Measurements from ENCODE around the gene HP1BP3. TPM values are rescaled to one million over a fixed set of nuclear protein-coding genes. Genes with fewer than 3 reads are reported as not detected.

Gene HP1BP3
- total and polyA plus RNA-seq, 4 donors = 34.8 to 115 (median 72.7) TPM

GRCh38 chr1:20701847-20702246, 85.3 kb downstream of the HP1BP3 start:
- no peak overlapping the region for H3K27ac ChIP-seq (ENCODE audit: low read depth in 1 of 2, low read length in 2 of 2)
- WGBS = 93% methylated on average over 5 of the region's 5 CpGs
- no peak for TF ChIP-seq NR2F2 (IDR thresholded peaks at IDR 0.05)
- TF ChIP-seq HNF4A (conservative IDR thresholded peaks at IDR 0.05) = no peak
- no peak for TF ChIP-seq FOXA2 (IDR thresholded peaks at IDR 0.05)
- no peak for TF ChIP-seq ZBTB33 (IDR thresholded peaks at IDR 0.05)
- no peak for TF ChIP-seq MAX (IDR thresholded peaks at IDR 0.05)
- no peak for TF ChIP-seq FOXA1 (IDR thresholded peaks at IDR 0.05)
- TF ChIP-seq JUND (IDR thresholded peaks at IDR 0.05) = no peak
- TF ChIP-seq CTCF (IDR thresholded peaks at IDR 0.05; ENCODE audit: low read depth, low read length, missing input control) = no peak
- no peak for TF ChIP-seq RXRA (IDR thresholded peaks at IDR 0.05)
- no peaks in the 10 kb centered on the region for H3K9me3 ChIP-seq (ENCODE audit: control insufficient read depth in 4 of 4, low read length in 3 of 4)
- H3K27me3 ChIP-seq (ENCODE audit: control insufficient read depth in 4 of 4, insufficient read depth in 4 of 4, low read length in 3 of 4) = no peaks in the 10 kb centered on the region
- H3K9ac ChIP-seq (ENCODE audit: low read depth in 1 of 2, low read length in 2 of 2) = no peak overlapping the region
- H3K4me3 ChIP-seq (ENCODE audit: low read depth in 1 of 3, low read length in 3 of 3) = no peak overlapping the region
- H3K4me1 ChIP-seq (ENCODE audit: control insufficient read depth in 4 of 4, insufficient read depth in 4 of 4, low read length in 3 of 4) = peaks cover 0 to 3% (median 2%) of the 10 kb centered on the region in 4 donors
- H3K36me3 ChIP-seq (ENCODE audit: control insufficient read depth in 4 of 4, insufficient read depth in 3 of 4, low read depth in 1 of 4, low read length in 3 of 4) = no peaks in the 10 kb centered on the region
- no peak for DNase-seq (ENCODE audit: low spot score)

GRCh38 chr1:20701446-20701845, 85.7 kb downstream of the HP1BP3 start:
- Histone ChIP-seq H3K4me3 (ENCODE audit: low read depth in 1 of 3, low read length in 3 of 3) (no peak overlapping the region), H3K9ac (ENCODE audit: low read depth in 1 of 2, low read length in 2 of 2) (no peak overlapping the region), H3K27ac (ENCODE audit: low read depth in 1 of 2, low read length in 2 of 2) (no peak overlapping the region), H3K9me3 (ENCODE audit: control insufficient read depth in 4 of 4, low read length in 3 of 4) (no peaks in the 10 kb centered on the region), H3K4me1 (ENCODE audit: control insufficient read depth in 4 of 4, insufficient read depth in 4 of 4, low read length in 3 of 4) (peaks cover 0 to 6% (median 4%) of the 10 kb centered on the region in 4 donors), H3K27me3 (ENCODE audit: control insufficient read depth in 4 of 4, insufficient read depth in 4 of 4, low read length in 3 of 4) (no peaks in the 10 kb centered on the region), H3K36me3 (ENCODE audit: control insufficient read depth in 4 of 4, insufficient read depth in 3 of 4, low read depth in 1 of 4, low read length in 3 of 4) (no peaks in the 10 kb centered on the region)
- 59% methylated on average over 9 of the region's 9 CpGs for WGBS
- no peak for DNase-seq (ENCODE audit: low spot score)
- TF ChIP-seq CTCF (IDR thresholded peaks at IDR 0.05; ENCODE audit: low read depth, low read length, missing input control) (no peak), JUND (IDR thresholded peaks at IDR 0.05) (no peak), ZBTB33 (IDR thresholded peaks at IDR 0.05) (no peak), SP1 (IDR thresholded peaks at IDR 0.05) (no peak), GABPA (IDR thresholded peaks at IDR 0.05 in 1 of 2, conservative IDR thresholded peaks at IDR 0.05 in 1 of 2) (no peak), HNF4G (IDR thresholded peaks at IDR 0.05) (no peak), RAD21 (IDR thresholded peaks at IDR 0.05) (no peak)
